Measurements from ENCODE around the gene MAN1A2.

GRCh38 chr1:117416004-117416403 is 48.8 kb downstream of the MAN1A2 start:
- no peak for TF ChIP-seq POLR2AphosphoS5 (IDR thresholded peaks at IDR 0.05; ENCODE audit: insufficient read depth in 1 of 2, low read depth in 1 of 2)
- TF ChIP-seq CTCF (IDR thresholded peaks at IDR 0.05), result no peak

Data from vagina (tissue), 2 donors.